WTC11 (cell line): ENCODE measurements around the gene PI4KA. TPM values are rescaled to one million over a fixed set of nuclear protein-coding genes. Genes with fewer than 3 reads are reported as not detected.
A peak's percentile ranks its signal among the peaks of the same experiment; 100 is the strongest.

Source experiments
- ATAC-seq: fragments of 200-7000 bp; cut with Tn5 transposase; 2 replicates; pipeline ENCODE4 v1.10.0; 2021; ENCODE audit warnings: mild to moderate bottlenecking, moderate library complexity
- CTCF ChIA-PET: fragments of 300-600 bp; sonication (Branson Sonifier 250); formaldehyde crosslinking; loops from one replicate; lab custom pipeline; 2021; ENCODE audit warnings: antibody characterized with exemption; lab: Charles Lee
- POLR2A ChIA-PET: fragments of 350-600 bp; sonication (Branson Sonifier 250); formaldehyde crosslinking; loops from one replicate; lab custom pipeline; 2021; ENCODE audit warnings: antibody characterized with exemption; lab: Charles Lee
- DNase-seq: peaks from one replicate; pipeline ENCODE4 v3.0.0; 2021; ENCODE audit warnings: low spot score
- H3K27ac Mint-ChIP-seq: 2 replicates; pipeline ENCODE4 v1.8.0; 2021; ENCODE audit warnings: mixed read lengths
- H3K27me3 Mint-ChIP-seq: 2 replicates; pipeline ENCODE4 v1.8.0; 2021; ENCODE audit warnings: low read depth, mild to moderate bottlenecking, moderate library complexity, mixed read lengths
- H3K36me3 Mint-ChIP-seq: 2 replicates; pipeline ENCODE4 v1.8.0; 2021; ENCODE audit warnings: mixed read lengths
- H3K4me1 Mint-ChIP-seq: 2 replicates; pipeline ENCODE4 v1.8.0; 2022; ENCODE audit warnings: mixed read lengths
- H3K4me3 Mint-ChIP-seq: 2 replicates; pipeline ENCODE4 v1.8.0; 2021; ENCODE audit warnings: mild to moderate bottlenecking, moderate library complexity, mixed read lengths
- H3K9me3 Mint-ChIP-seq: 2 replicates; pipeline ENCODE4 v1.8.0; 2021; ENCODE audit warnings: mixed read lengths
- ATF1 ChIP-seq: sonication (generic); formaldehyde crosslinking; IDR thresholded peaks from 2 replicates; pipeline ENCODE4 v1.8.1; 2023; ENCODE audit warnings: mild to moderate bottlenecking, moderate library complexity, missing genetic modification reagents
- CBFB ChIP-seq: sonication (generic); formaldehyde crosslinking; IDR thresholded peaks from 2 replicates; pipeline ENCODE4 v1.8.1; 2022; ENCODE audit warnings: mild to moderate bottlenecking, low read depth, missing genetic modification reagents
- ESRRA ChIP-seq: sonication (generic); formaldehyde crosslinking; IDR thresholded peaks from 2 replicates; pipeline ENCODE4 v1.8.1; 2022; ENCODE audit warnings: mild to moderate bottlenecking, missing genetic modification reagents, borderline replicate concordance
- ETV6 ChIP-seq: sonication (generic); formaldehyde crosslinking; IDR thresholded peaks from 2 replicates; pipeline ENCODE4 v1.8.1; 2022; ENCODE audit warnings: mild to moderate bottlenecking, missing genetic modification reagents
- GTF2I ChIP-seq: fragments of 250-450 bp; sonication (Bioruptor Pico); conservative IDR thresholded peaks from 2 replicates; pipeline ENCODE4 v1.4.0; 2021; ENCODE audit warnings: mild to moderate bottlenecking
- JAZF1 ChIP-seq: fragments of 250-450 bp; sonication (Bioruptor Pico); IDR thresholded peaks from 2 replicates; pipeline ENCODE4 v1.9.0; 2021; ENCODE audit warnings: moderate library complexity, mild to moderate bottlenecking, inconsistent platforms
- NFYB ChIP-seq: sonication (generic); formaldehyde crosslinking; conservative IDR thresholded peaks from 2 replicates; pipeline ENCODE4 v1.8.0; 2022; ENCODE audit warnings: low read depth, missing genetic modification reagents
- NR1H2 ChIP-seq: sonication (generic); formaldehyde crosslinking; IDR thresholded peaks from 2 replicates; pipeline ENCODE4 v1.9.0; 2021; ENCODE audit warnings: mild to moderate bottlenecking, moderate library complexity, missing genetic modification reagents
- SP1 ChIP-seq: sonication (generic); formaldehyde crosslinking; conservative IDR thresholded peaks from 2 replicates; pipeline ENCODE4 v1.8.1; 2022; ENCODE audit warnings: missing genetic modification reagents
- total RNA-seq: library from RNA; stranded (reverse); gene quantifications from 3 replicates; pipeline ENCODE4 v1.2.3, GENCODE V29; 2021
- TF ChIP-seq, protein P1 (sequence below): sonication (generic); formaldehyde crosslinking; IDR thresholded peaks from 2 replicates; pipeline ENCODE4 v1.8.0; 2022; ENCODE audit warnings: missing genetic modification reagents
- TF ChIP-seq, protein P2 (sequence below): sonication (generic); formaldehyde crosslinking; IDR thresholded peaks from 2 replicates; pipeline ENCODE4 v1.8.0; 2023; ENCODE audit warnings: mild to moderate bottlenecking, missing genetic modification reagents
- TF ChIP-seq, protein P3 (sequence below): fragments of 250-450 bp; sonication (Bioruptor Pico); conservative IDR thresholded peaks from 2 replicates; pipeline ENCODE4 v1.9.0; 2021; ENCODE audit warnings: mild to moderate bottlenecking
- TF ChIP-seq, protein P4 (sequence below): sonication (generic); formaldehyde crosslinking; IDR thresholded peaks from 2 replicates; pipeline ENCODE4 v1.8.0; 2023; ENCODE audit warnings: missing genetic modification reagents, mild to moderate bottlenecking, borderline replicate concordance

The PI4KA gene
- total RNA-seq, 1 experiment from 2014 or later, result 45.5 TPM

- TF ChIP-seq, protein P1, sequence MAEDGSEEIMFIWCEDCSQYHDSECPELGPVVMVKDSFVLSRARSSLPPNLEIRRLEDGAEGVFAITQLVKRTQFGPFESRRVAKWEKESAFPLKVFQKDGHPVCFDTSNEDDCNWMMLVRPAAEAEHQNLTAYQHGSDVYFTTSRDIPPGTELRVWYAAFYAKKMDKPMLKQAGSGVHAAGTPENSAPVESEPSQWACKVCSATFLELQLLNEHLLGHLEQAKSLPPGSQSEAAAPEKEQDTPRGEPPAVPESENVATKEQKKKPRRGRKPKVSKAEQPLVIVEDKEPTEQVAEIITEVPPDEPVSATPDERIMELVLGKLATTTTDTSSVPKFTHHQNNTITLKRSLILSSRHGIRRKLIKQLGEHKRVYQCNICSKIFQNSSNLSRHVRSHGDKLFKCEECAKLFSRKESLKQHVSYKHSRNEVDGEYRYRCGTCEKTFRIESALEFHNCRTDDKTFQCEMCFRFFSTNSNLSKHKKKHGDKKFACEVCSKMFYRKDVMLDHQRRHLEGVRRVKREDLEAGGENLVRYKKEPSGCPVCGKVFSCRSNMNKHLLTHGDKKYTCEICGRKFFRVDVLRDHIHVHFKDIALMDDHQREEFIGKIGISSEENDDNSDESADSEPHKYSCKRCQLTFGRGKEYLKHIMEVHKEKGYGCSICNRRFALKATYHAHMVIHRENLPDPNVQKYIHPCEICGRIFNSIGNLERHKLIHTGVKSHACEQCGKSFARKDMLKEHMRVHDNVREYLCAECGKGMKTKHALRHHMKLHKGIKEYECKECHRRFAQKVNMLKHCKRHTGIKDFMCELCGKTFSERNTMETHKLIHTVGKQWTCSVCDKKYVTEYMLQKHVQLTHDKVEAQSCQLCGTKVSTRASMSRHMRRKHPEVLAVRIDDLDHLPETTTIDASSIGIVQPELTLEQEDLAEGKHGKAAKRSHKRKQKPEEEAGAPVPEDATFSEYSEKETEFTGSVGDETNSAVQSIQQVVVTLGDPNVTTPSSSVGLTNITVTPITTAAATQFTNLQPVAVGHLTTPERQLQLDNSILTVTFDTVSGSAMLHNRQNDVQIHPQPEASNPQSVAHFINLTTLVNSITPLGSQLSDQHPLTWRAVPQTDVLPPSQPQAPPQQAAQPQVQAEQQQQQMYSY (CRISPR knock-in tag), result no peak
- no peak for TF ChIP-seq JAZF1 (CRISPR knock-in tag)
Observed at GRCh38 chr22:20859615-20860014, 1.0 kb upstream of the PI4KA start (continued).

GRCh38 chr22:20857838-20858614, 585 bp downstream of the PI4KA start:
- TF ChIP-seq NR1H2 (CRISPR knock-in tag), result no peak
- TF ChIP-seq, protein P2, sequence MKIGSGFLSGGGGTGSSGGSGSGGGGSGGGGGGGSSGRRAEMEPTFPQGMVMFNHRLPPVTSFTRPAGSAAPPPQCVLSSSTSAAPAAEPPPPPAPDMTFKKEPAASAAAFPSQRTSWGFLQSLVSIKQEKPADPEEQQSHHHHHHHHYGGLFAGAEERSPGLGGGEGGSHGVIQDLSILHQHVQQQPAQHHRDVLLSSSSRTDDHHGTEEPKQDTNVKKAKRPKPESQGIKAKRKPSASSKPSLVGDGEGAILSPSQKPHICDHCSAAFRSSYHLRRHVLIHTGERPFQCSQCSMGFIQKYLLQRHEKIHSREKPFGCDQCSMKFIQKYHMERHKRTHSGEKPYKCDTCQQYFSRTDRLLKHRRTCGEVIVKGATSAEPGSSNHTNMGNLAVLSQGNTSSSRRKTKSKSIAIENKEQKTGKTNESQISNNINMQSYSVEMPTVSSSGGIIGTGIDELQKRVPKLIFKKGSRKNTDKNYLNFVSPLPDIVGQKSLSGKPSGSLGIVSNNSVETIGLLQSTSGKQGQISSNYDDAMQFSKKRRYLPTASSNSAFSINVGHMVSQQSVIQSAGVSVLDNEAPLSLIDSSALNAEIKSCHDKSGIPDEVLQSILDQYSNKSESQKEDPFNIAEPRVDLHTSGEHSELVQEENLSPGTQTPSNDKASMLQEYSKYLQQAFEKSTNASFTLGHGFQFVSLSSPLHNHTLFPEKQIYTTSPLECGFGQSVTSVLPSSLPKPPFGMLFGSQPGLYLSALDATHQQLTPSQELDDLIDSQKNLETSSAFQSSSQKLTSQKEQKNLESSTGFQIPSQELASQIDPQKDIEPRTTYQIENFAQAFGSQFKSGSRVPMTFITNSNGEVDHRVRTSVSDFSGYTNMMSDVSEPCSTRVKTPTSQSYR, result peak; percentile 88; the same call in 1 of the 2 replicates
- TF ChIP-seq NFYB, result no peak
- TF ChIP-seq, protein P3, sequence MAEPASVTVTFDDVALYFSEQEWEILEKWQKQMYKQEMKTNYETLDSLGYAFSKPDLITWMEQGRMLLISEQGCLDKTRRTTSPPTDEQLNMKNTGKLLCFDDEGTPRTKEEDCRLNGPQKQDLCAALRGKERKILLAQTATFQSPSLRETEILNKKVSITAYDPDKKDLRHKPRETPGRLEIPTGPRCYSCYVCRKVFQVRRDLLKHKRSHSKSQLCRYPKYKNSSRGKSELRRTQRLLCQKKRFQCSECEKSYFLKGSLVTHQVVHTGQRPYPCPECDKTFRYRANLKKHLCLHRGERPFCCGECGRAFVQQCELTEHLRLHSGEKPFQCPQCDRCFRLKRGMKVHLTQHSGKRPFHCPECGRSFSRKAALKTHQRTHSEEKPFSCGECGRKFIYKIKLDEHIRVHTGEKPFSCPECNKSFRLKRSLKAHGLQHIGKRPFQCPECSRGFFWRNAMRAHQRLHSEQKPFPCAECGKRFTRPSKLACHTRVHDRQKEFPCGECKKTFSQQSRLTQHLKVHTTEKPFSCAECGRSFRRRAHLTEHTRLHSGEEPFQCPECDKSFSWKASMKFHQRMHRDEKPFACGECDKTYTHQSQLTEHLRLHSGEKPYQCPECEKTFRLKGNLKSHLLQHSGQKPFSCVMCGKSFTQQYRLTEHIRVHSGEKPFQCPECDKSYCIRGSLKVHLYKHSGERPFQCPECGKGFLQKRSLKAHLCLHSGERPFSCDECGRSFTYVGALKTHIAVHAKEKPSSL (CRISPR knock-in tag), result no peak
- TF ChIP-seq, protein P4, sequence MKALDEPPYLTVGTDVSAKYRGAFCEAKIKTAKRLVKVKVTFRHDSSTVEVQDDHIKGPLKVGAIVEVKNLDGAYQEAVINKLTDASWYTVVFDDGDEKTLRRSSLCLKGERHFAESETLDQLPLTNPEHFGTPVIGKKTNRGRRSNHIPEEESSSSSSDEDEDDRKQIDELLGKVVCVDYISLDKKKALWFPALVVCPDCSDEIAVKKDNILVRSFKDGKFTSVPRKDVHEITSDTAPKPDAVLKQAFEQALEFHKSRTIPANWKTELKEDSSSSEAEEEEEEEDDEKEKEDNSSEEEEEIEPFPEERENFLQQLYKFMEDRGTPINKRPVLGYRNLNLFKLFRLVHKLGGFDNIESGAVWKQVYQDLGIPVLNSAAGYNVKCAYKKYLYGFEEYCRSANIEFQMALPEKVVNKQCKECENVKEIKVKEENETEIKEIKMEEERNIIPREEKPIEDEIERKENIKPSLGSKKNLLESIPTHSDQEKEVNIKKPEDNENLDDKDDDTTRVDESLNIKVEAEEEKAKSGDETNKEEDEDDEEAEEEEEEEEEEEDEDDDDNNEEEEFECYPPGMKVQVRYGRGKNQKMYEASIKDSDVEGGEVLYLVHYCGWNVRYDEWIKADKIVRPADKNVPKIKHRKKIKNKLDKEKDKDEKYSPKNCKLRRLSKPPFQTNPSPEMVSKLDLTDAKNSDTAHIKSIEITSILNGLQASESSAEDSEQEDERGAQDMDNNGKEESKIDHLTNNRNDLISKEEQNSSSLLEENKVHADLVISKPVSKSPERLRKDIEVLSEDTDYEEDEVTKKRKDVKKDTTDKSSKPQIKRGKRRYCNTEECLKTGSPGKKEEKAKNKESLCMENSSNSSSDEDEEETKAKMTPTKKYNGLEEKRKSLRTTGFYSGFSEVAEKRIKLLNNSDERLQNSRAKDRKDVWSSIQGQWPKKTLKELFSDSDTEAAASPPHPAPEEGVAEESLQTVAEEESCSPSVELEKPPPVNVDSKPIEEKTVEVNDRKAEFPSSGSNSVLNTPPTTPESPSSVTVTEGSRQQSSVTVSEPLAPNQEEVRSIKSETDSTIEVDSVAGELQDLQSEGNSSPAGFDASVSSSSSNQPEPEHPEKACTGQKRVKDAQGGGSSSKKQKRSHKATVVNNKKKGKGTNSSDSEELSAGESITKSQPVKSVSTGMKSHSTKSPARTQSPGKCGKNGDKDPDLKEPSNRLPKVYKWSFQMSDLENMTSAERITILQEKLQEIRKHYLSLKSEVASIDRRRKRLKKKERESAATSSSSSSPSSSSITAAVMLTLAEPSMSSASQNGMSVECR (CRISPR knock-in tag), result 0 out of 2 replicates have a peak, but pooled peaks have one; percentile 31
- TF ChIP-seq SP1 (CRISPR knock-in tag), result no peak
- no peak for TF ChIP-seq GTF2I (CRISPR knock-in tag)
- no peak for TF ChIP-seq CBFB (CRISPR knock-in tag)
- peak; percentile 65; the same call in 1 of the 2 replicates for TF ChIP-seq ETV6 (CRISPR knock-in tag)
- no peak for TF ChIP-seq ESRRA (CRISPR knock-in tag)
- no peak for TF ChIP-seq ATF1
- POLR2A ChIA-PET, result no interaction called here
- H3K36me3 Mint-ChIP-seq, result no peaks in the 10 kb centered on the region
- no peaks in the 10 kb centered on the region for H3K9me3 Mint-ChIP-seq
- DNase-seq (peak; percentile 95), ATAC-seq (peak; percentile 83)
- peak overlapping the region; percentile 67 for H3K27ac Mint-ChIP-seq
- no peaks in the 10 kb centered on the region; the same call in 1 of the 2 replicates for H3K27me3 Mint-ChIP-seq
- CTCF ChIA-PET, result interaction anchor here (0.6 to 1.2 kb wide), 2 partner anchors 13 to 54 kb away, joined by 3 read pairs; no protein-coding TSS in a partner anchor
- peaks cover 28% of the 10 kb centered on the region for H3K4me1 Mint-ChIP-seq
- peak overlapping the region; percentile 92 for H3K4me3 Mint-ChIP-seq
